GM23338 (cell line): ENCODE measurements around the gene FBXL17. TPM values are rescaled to one million over a fixed set of nuclear protein-coding genes. Genes with fewer than 3 reads are reported as not detected.

ENCODE experiments used
- ATAC-seq: fragments of 200-7000 bp; cut with Tn5 transposase; 3 replicates; pipeline ENCODE4 v1.9.1; 2020
- DNase-seq: peaks from one replicate; pipeline ENCODE4 v3.0.0-alpha.2; 2015; ENCODE audit warnings: low spot score
- H2AFZ ChIP-seq: fragments of 200-600 bp; sonication (generic); 2 replicates; pipeline ENCODE4 v1.8.0; 2016; ENCODE audit warnings: antibody characterized with exemption, mild to moderate bottlenecking, moderate library complexity
- H3F3A ChIP-seq: fragments of 200-600 bp; sonication (generic); replicated peaks from 2 replicates; pipeline ENCODE4 v1.8.0; 2017; ENCODE audit warnings: antibody characterized with exemption, mixed run types, low read depth
- H3K27ac ChIP-seq: fragments of 200-600 bp; sonication (generic); 2 replicates; pipeline ENCODE4 v1.6.1; 2016; ENCODE audit warnings: low read depth
- H3K27me3 ChIP-seq: fragments of 200-600 bp; sonication (generic); 2 replicates; pipeline ENCODE4 v1.8.0; 2016; ENCODE audit warnings: mild to moderate bottlenecking, mixed run types, moderate library complexity; ENCODE audit not compliant: insufficient read depth
- H3K36me3 ChIP-seq: fragments of 200-600 bp; sonication (generic); 2 replicates; pipeline ENCODE4 v1.8.0; 2016; ENCODE audit warnings: mild to moderate bottlenecking; ENCODE audit not compliant: insufficient read depth
- H3K4me1 ChIP-seq: fragments of 200-600 bp; sonication (generic); 2 replicates; pipeline ENCODE4 v1.8.0; 2016; ENCODE audit warnings: mild to moderate bottlenecking, moderate library complexity; ENCODE audit not compliant: insufficient read depth
- H3K4me2 ChIP-seq: fragments of 200-600 bp; sonication (generic); 2 replicates; pipeline ENCODE4 v1.7.1; 2017; ENCODE audit warnings: mixed run types
- H3K4me3 ChIP-seq: fragments of 200-600 bp; sonication (generic); 2 replicates; pipeline ENCODE4 v1.6.1; 2016; ENCODE audit warnings: mixed run types
- H3K79me2 ChIP-seq: fragments of 200-600 bp; sonication (generic); replicated peaks from 2 replicates; pipeline ENCODE4 v1.8.0; 2017; ENCODE audit warnings: mild to moderate bottlenecking; ENCODE audit not compliant: insufficient read depth
- H3K9me2 ChIP-seq: fragments of 200-600 bp; sonication (generic); 2 replicates; pipeline ENCODE4 v1.8.0; 2017; ENCODE audit not compliant: insufficient read depth
- H4K20me1 ChIP-seq: fragments of 200-600 bp; sonication (generic); replicated peaks from 2 replicates; pipeline ENCODE4 v1.8.0; 2017; ENCODE audit warnings: mild to moderate bottlenecking; ENCODE audit not compliant: insufficient read depth
- H3K27ac Mint-ChIP-seq: 2 replicates; pipeline ENCODE4 v1.8.0; 2020; ENCODE audit warnings: inconsistent platforms, mild to moderate bottlenecking, moderate library complexity, mixed read lengths
- H3K27me3 Mint-ChIP-seq: 3 replicates; pipeline ENCODE4 v1.8.0; 2022; ENCODE audit warnings: low read depth, mild to moderate bottlenecking, moderate library complexity, mixed read lengths, inconsistent platforms; ENCODE audit not compliant: insufficient read depth, poor library complexity
- H3K36me3 Mint-ChIP-seq: 3 replicates; pipeline ENCODE4 v1.8.0; 2021; ENCODE audit warnings: low read depth, mild to moderate bottlenecking, inconsistent platforms, moderate library complexity, mixed read lengths
- H3K4me1 Mint-ChIP-seq: 3 replicates; pipeline ENCODE4 v1.8.0; 2020; ENCODE audit warnings: mild to moderate bottlenecking, inconsistent platforms, mixed read lengths
- H3K4me3 Mint-ChIP-seq: 3 replicates; pipeline ENCODE4 v1.8.0; 2021; ENCODE audit warnings: moderate library complexity, mild to moderate bottlenecking, inconsistent platforms, mixed read lengths
- H3K9me3 Mint-ChIP-seq: 3 replicates; pipeline ENCODE4 v1.8.0; 2020; ENCODE audit warnings: moderate library complexity, mild to moderate bottlenecking, inconsistent platforms, mixed read lengths
- EZH2 ChIP-seq: fragments of 200-600 bp; sonication (generic); IDR thresholded peaks from one replicate; pipeline ENCODE4 v1.8.0; 2017; ENCODE audit warnings: antibody characterized with exemption, mild to moderate bottlenecking, low read depth; ENCODE audit not compliant: unreplicated experiment
- JUNB ChIP-seq: IDR thresholded peaks from one replicate; pipeline ENCODE4 v1.6.1; 2016; ENCODE audit warnings: antibody characterized with exemption; ENCODE audit not compliant: unreplicated experiment
- NANOG ChIP-seq: IDR thresholded peaks from 2 replicates; pipeline ENCODE4 v1.6.1; 2016; ENCODE audit warnings: antibody characterized with exemption, borderline replicate concordance
- POLR2AphosphoS5 ChIP-seq: IDR thresholded peaks from 2 replicates; pipeline ENCODE4 v1.6.1; 2016; ENCODE audit warnings: antibody characterized with exemption, low read depth
- STAT1 ChIP-seq: IDR thresholded peaks from one replicate; pipeline ENCODE4 v1.6.1; 2016; ENCODE audit warnings: antibody characterized with exemption; ENCODE audit not compliant: unreplicated experiment
- ZNF114 ChIP-seq: fragments of 250-450 bp; sonication (Bioruptor Pico); IDR thresholded peaks from 2 replicates; pipeline ENCODE4 v1.5.0; 2020; ENCODE audit warnings: mild to moderate bottlenecking, moderate library complexity
- ZNF331 ChIP-seq: fragments of 250-450 bp; sonication (Bioruptor Pico); IDR thresholded peaks from 2 replicates; pipeline ENCODE4 v1.5.0; 2020; ENCODE audit warnings: low read depth, mild to moderate bottlenecking, moderate library complexity
- polyA plus RNA-seq: library from polyadenylated mRNA; unstranded; fragments of >200 nt; fragmentation: Nextera tagmentation; extraction: Ambion mirVana; gene quantifications from 2 replicates; pipeline ENCODE4 v1.2.1, GENCODE V29; 2016
- total RNA-seq: library from RNA; depleted of rRNA; stranded (reverse); fragments of >200 nt; shearing (Covaris generic); gene quantifications from 2 replicates; pipeline ENCODE4 v1.2.3, GENCODE V29; 2014
- TF ChIP-seq, protein P1 (sequence below): fragments of 250-450 bp; sonication (Bioruptor Pico); IDR thresholded peaks from 2 replicates; pipeline ENCODE4 v1.5.0; 2020; ENCODE audit warnings: mild to moderate bottlenecking, moderate library complexity
- TF ChIP-seq, protein P2 (sequence below), 2 experiments: fragments of 200-600 bp in 1 of 2; sonication (generic) in 1 of 2; conservative IDR thresholded peaks; 2 replicates each; pipeline versions ENCODE4 v1.5.1 to v1.6.1; 2016 to 2017; ENCODE audit warnings: antibody characterized with exemption in 2 of 2, low read depth in 2 of 2, mild to moderate bottlenecking in 2 of 2, moderate library complexity in 1 of 2

FBXL17 gene
- total and polyA plus RNA-seq, 2 experiments from 2014 or later, result 2.0 to 2.7 TPM

DNA sequence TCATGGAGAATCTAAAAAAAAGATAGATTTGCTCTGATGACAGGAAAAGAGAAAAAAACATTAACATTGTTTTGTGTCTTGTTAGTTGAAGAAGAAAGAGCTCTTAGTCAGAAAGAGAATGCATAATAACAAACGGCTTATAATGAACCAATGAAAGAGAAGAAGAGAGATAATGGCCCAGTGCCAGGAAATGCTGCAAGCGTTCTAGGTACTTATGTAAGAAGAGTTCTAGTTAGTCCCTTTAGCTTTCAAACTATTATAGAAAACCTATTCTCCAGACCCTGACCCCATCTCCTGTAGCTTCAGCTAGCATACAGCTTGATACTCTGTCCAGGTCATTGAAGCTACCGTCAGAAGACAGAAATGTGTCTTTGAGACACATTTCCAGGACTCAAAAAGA lies 70.2 kb downstream of the FBXL17 start:
- TF ChIP-seq POLR2AphosphoS5, result no peak
- no peak for TF ChIP-seq ZNF331 (CRISPR knock-in tag)
- no peak for ATAC-seq
- H3K4me1 Mint-ChIP-seq, result no peaks in the 10 kb centered on the region

DNA sequence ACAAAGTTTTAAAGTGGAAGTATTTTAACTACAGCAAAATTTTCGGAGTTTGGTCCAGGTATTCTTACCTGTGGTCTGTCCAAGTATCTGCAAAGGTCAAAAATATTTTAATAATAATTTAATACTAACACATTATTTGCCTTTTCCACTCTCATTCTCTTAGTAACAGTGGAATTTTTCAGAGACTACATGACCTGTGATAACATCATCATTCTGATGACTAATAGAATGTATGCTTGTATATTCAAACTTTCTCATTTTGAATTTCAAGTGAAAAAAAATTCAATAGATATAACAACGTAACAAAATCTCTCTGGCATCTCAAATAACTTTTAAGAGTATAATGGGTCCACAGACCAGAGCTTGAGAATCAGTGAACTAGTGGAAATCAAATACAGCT lies 78.3 kb downstream of the FBXL17 start:
- H3K4me2 ChIP-seq, result no peak overlapping the region
- no peaks in the 10 kb centered on the region for H3K79me2 ChIP-seq
- H2AFZ ChIP-seq, result no peak overlapping the region
- DNase-seq, result no peak
- TF ChIP-seq POLR2AphosphoS5, result no peak
- TF ChIP-seq, protein P1, sequence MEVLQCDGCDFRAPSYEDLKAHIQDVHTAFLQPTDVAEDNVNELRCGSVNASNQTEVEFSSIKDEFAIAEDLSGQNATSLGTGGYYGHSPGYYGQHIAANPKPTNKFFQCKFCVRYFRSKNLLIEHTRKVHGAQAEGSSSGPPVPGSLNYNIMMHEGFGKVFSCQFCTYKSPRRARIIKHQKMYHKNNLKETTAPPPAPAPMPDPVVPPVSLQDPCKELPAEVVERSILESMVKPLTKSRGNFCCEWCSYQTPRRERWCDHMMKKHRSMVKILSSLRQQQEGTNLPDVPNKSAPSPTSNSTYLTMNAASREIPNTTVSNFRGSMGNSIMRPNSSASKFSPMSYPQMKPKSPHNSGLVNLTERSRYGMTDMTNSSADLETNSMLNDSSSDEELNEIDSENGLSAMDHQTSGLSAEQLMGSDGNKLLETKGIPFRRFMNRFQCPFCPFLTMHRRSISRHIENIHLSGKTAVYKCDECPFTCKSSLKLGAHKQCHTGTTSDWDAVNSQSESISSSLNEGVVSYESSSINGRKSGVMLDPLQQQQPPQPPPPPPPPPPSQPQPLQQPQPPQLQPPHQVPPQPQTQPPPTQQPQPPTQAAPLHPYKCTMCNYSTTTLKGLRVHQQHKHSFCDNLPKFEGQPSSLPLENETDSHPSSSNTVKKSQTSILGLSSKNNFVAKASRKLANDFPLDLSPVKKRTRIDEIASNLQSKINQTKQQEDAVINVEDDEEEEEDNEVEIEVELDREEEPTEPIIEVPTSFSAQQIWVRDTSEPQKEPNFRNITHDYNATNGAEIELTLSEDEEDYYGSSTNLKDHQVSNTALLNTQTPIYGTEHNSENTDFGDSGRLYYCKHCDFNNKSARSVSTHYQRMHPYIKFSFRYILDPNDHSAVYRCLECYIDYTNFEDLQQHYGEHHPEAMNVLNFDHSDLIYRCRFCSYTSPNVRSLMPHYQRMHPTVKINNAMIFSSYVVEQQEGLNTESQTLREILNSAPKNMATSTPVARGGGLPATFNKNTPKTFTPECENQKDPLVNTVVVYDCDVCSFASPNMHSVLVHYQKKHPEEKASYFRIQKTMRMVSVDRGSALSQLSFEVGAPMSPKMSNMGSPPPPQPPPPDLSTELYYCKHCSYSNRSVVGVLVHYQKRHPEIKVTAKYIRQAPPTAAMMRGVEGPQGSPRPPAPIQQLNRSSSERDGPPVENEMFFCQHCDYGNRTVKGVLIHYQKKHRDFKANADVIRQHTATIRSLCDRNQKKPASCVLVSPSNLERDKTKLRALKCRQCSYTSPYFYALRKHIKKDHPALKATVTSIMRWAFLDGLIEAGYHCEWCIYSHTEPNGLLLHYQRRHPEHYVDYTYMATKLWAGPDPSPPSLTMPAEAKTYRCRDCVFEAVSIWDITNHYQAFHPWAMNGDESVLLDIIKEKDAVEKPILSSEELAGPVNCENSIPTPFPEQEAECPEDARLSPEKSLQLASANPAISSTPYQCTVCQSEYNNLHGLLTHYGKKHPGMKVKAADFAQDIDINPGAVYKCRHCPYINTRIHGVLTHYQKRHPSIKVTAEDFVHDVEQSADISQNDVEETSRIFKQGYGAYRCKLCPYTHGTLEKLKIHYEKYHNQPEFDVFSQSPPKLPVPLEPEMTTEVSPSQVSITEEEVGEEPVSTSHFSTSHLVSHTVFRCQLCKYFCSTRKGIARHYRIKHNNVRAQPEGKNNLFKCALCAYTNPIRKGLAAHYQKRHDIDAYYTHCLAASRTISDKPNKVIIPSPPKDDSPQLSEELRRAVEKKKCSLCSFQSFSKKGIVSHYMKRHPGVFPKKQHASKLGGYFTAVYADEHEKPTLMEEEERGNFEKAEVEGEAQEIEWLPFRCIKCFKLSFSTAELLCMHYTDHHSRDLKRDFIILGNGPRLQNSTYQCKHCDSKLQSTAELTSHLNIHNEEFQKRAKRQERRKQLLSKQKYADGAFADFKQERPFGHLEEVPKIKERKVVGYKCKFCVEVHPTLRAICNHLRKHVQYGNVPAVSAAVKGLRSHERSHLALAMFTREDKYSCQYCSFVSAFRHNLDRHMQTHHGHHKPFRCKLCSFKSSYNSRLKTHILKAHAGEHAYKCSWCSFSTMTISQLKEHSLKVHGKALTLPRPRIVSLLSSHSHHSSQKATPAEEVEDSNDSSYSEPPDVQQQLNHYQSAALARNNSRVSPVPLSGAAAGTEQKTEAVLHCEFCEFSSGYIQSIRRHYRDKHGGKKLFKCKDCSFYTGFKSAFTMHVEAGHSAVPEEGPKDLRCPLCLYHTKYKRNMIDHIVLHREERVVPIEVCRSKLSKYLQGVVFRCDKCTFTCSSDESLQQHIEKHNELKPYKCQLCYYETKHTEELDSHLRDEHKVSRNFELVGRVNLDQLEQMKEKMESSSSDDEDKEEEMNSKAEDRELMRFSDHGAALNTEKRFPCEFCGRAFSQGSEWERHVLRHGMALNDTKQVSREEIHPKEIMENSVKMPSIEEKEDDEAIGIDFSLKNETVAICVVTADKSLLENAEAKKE, result no peak
- no peak for TF ChIP-seq STAT1
- no peak for TF ChIP-seq NANOG
- no peak for TF ChIP-seq EZH2
- no peak for TF ChIP-seq JUNB
- no peak for TF ChIP-seq ZNF114
- TF ChIP-seq ZNF331 (CRISPR knock-in tag), result no peak
- TF ChIP-seq, protein P2, sequence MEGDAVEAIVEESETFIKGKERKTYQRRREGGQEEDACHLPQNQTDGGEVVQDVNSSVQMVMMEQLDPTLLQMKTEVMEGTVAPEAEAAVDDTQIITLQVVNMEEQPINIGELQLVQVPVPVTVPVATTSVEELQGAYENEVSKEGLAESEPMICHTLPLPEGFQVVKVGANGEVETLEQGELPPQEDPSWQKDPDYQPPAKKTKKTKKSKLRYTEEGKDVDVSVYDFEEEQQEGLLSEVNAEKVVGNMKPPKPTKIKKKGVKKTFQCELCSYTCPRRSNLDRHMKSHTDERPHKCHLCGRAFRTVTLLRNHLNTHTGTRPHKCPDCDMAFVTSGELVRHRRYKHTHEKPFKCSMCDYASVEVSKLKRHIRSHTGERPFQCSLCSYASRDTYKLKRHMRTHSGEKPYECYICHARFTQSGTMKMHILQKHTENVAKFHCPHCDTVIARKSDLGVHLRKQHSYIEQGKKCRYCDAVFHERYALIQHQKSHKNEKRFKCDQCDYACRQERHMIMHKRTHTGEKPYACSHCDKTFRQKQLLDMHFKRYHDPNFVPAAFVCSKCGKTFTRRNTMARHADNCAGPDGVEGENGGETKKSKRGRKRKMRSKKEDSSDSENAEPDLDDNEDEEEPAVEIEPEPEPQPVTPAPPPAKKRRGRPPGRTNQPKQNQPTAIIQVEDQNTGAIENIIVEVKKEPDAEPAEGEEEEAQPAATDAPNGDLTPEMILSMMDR (conservative IDR thresholded peaks at IDR 0.05; ENCODE audit: low read depth in 2 of 2), result no peak
- no peak for ATAC-seq
- H3K27me3 Mint-ChIP-seq, result no peaks in the 10 kb centered on the region
- H4K20me1 ChIP-seq, result no peaks in the 10 kb centered on the region
- no peak overlapping the region for H3K27ac Mint-ChIP-seq
- no peaks in the 10 kb centered on the region for H3K36me3 ChIP-seq
- no peak overlapping the region for H3K4me3 ChIP-seq
- H3K4me3 Mint-ChIP-seq, result no peak overlapping the region
- no peaks in the 10 kb centered on the region for H3K27me3 ChIP-seq
- no peaks in the 10 kb centered on the region for H3K4me1 ChIP-seq
- H3K9me3 Mint-ChIP-seq, result no peaks in the 10 kb centered on the region
- no peaks in the 10 kb centered on the region for H3K36me3 Mint-ChIP-seq
- no peak overlapping the region for H3K27ac ChIP-seq
- H3K4me1 Mint-ChIP-seq, result no peaks in the 10 kb centered on the region
- no peaks in the 10 kb centered on the region for H3K9me2 ChIP-seq
- no peaks in the 10 kb centered on the region for H3F3A ChIP-seq

More for the DNA sequence above, 70.2 kb downstream of the FBXL17 start:
- Mint-ChIP-seq H3K36me3 (no peaks in the 10 kb centered on the region), H3K27ac (no peak overlapping the region), H3K4me3 (no peak overlapping the region), H3K27me3 (no peaks in the 10 kb centered on the region), H3K9me3 (no peaks in the 10 kb centered on the region)
- no peak overlapping the region for H3K4me2 ChIP-seq
- H3K4me3 ChIP-seq, result no peak overlapping the region
- no peaks in the 10 kb centered on the region for H3K27me3 ChIP-seq
- H3K79me2 ChIP-seq, result no peaks in the 10 kb centered on the region
- H3F3A ChIP-seq, result no peaks in the 10 kb centered on the region
- no peaks in the 10 kb centered on the region for H4K20me1 ChIP-seq
- no peak overlapping the region for H2AFZ ChIP-seq
- H3K4me1 ChIP-seq, result no peaks in the 10 kb centered on the region
- no peak for DNase-seq
- H3K27ac ChIP-seq, result no peak overlapping the region
- H3K9me2 ChIP-seq, result no peaks in the 10 kb centered on the region
- no peaks in the 10 kb centered on the region for H3K36me3 ChIP-seq
